Measurements from ENCODE around the gene BEST3.
"Not testable (repeated sequence)": the region's sequence is repeated elsewhere in the genome, so short reads cannot be mapped to it uniquely, and the experiment has no call there.

The BEST3 gene

DNA sequence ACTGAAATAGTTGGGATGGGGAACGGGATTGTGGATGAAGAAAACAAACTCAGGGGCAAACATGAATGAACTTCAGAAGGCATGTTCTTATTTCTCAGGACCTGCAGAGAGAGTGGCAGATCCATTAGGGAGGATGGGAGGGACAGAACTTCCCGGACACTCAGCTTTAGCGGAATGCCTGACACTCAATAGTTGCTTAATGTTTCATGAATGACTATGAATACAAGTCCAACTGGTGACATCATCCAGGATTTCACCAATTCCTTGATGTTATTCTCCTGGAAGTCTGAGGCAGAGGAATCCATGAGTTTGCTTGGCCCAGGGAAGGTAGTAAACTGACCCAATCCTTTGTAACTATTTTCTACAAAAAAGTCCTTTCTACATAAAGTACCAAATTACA lies 50.6 kb downstream of the BEST3 start:
- no peak for DNase-seq (ENCODE audit: low spot score)

- DNase-seq (ENCODE audit: low spot score): no peak
Observed at GRCh38 chr12:69647178-69647577, 51.9 kb downstream of the BEST3 start.

DNA sequence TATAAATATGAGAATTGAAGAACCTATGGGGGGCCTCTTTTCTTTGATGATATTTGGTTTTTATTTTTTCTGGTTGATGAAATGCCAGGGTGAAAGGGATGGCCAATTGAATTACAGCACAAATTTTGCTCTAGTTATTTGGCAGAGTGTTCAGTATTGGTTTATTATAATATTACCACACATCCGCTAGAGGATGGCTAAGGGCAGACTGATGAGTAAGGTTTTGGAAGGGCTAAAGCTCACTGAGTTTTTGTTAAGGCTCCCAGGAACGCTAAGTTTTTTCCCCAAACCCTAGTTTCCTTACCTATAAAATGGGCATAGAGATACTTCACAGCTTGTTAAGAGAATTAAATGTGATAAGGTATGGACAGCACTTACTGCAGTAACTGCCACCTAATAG lies 54.1 kb downstream of the BEST3 start:
- no peak for DNase-seq (ENCODE audit: low spot score)

DNA sequence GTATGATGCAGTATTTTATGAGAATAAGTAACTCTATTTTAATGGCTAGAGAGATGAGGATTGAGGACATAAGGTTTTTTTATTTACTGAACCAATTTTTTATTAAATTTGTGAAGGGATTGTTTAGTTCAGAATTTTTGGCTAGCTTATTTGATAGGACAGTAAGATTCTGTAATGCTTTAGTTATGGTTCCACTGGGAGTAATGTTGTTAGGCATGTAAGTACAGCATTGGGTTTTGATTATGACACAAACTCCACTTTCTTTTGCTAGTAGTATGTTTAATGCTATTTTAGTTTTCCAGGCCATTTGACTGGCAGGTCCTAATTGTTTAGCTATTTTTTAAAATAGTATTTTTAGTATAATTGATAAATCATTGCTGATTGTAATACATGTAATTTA lies 54.6 kb downstream of the BEST3 start:
- no peak for DNase-seq (ENCODE audit: low spot score)

DNA sequence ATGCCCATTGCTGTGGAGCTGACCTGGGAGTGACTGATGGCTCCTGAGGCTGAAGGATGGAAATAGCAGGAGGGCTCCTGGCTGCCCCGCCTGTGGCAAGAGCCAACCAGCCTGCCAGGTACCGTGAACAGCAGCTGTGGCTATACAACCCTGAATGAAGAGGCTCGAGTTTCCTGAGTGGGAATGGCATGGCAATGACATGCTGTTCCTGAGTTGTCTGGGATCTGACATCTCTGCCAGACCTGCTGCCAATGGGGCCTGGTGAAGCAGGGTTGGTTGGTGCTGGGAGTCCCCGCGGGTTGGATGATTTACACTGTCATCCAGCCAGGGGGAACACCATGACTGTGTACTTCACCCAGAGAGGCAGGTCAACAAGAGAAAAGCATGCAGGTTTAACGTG lies 56.6 kb downstream of the BEST3 start:
- no peak for DNase-seq (ENCODE audit: low spot score)

DNA sequence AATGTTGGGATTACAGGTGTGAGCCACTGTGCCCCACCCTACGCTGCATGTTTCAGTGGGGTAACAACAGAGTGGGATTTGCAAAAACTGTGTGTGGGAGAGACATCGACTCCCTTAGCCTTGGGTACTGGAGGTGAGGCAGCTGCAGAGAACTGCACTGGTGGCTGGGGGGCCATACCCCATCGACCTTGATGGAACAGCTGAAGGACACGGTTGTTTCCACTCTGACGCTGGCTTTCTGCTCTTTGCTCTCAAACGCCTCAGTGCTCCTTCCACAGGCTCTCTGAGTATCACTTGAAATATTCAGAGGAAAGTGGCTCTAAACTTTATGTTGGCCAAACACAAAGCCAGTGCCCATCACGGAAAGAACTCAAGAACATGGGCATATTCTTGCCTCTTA lies 57.6 kb downstream of the BEST3 start:
- no peak for DNase-seq (ENCODE audit: low spot score)

DNA sequence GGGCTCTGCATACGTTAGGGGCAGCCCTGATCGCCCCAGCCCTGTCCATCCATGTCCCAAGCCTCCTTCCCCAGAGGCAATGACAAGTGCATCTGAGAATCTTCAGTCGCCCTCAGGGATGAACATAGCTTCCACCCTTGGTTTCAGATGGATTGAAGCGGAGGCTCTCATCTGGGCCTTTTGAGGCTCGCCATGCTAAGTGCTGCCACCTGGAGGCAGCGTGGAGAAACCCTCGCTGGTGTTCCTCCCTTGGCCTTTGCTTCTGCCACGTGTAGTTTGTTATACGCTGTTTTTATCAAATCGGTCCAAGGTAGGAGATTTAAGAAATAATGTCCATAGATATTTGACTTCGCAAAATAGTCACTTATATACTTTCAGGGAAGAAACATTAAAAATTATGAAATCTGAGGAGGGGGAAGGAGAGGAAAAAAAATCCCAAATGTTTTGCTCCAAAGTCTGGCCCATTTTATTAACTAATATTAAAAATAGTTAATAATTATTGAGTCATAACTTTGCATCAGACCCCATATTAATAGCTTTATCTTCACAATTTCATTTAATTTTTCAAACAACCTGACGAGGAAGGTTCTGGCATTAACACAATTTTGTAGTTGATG lies 59.6 kb downstream of the BEST3 start:
- DNase-seq (ENCODE audit: low spot score): peak; percentile 63

DNA sequence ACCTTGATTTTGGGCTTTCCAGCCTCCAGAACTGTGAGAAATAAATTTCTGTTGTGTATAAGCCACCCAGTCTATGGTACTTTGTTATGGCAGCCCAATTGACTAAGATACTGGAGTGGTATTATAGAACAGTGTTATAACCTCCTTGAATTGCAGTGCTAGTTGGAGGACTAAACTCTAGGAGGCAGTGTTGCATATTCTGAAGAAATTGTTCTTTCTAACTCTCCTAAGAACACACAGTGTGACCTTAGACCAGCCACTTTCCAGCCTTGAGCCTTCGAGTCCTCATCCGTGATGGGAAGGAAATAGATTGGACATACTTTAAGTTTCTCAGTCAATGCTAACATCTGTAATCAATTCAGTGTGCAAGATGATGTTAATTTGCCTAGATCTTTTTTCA lies 66.0 kb downstream of the BEST3 start:
- DNase-seq (ENCODE audit: low spot score): no peak

- no peak for DNase-seq (ENCODE audit: low spot score)
Observed at GRCh38 chr12:69630191-69630590, 68.9 kb downstream of the BEST3 start.

DNA sequence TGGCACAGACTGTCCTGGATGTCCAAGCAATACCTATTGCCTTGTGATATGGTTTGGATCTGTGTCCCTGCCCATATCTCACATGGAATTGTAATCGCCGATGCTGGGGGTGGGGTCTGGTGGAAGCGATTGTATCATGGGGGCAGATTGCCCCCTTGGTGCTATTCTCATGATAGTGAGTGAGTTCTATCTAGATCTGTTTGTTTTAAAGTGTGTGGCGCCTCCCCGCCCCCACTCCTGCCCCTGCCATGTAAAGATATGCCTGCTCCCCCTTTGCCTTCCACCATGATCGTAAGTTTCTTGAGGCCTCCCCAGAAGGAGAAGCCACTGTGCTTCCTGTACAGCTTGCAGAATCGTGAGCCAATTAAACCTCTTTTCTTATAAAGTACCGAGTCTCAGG lies 71.6 kb downstream of the BEST3 start:
- no peak for DNase-seq (ENCODE audit: low spot score)

GRCh38 chr12:69623970-69624369 lies 75.1 kb downstream of the BEST3 start:
- no peak for DNase-seq (ENCODE audit: low spot score)

DNA sequence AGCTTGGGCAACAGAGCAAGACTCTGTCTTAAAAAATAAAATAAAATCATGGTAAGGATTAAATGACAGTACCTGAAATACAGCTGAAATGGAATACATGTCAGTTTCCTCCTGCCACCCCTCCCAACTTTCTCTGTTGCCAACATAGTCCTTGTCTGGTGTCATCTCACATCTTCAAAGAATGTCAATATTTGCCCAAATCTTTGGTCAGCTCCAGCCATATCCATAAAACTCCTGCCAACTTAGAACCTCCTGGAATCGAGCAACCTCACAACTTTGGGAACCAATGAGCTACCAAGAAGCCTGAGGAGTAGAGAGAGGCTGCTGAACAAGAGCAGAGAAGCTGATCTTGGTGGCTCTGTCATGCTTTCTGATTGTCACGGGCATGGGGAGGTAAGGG lies 77.6 kb downstream of the BEST3 start:
- DNase-seq (ENCODE audit: low spot score): no peak

- no peak for DNase-seq (ENCODE audit: low spot score)
Observed at GRCh38 chr12:69620921-69621320, 78.2 kb downstream of the BEST3 start.

GRCh38 chr12:69620077-69620476 lies 79.0 kb downstream of the BEST3 start:
- no peak for DNase-seq (ENCODE audit: low spot score)

DNA sequence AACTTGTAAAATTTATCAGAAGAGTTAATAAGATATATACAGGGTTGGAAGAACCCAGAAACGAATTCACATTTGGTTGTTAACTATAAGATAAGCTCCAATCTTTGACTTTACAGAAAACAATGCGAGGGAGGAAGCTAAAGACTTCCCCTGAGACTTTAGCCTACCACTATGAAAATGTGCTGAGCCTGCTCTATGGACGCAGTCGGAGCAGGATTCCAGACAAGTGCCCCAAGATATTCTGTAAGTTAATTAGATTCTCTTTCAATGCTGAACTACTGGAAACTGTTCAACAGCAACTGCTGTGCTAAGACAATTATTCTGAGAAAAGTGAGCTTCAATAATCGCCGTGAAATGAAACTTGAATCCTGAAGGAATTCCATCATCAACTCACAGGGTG lies 80.1 kb downstream of the BEST3 start:
- DNase-seq (ENCODE audit: low spot score): no peak

DNA sequence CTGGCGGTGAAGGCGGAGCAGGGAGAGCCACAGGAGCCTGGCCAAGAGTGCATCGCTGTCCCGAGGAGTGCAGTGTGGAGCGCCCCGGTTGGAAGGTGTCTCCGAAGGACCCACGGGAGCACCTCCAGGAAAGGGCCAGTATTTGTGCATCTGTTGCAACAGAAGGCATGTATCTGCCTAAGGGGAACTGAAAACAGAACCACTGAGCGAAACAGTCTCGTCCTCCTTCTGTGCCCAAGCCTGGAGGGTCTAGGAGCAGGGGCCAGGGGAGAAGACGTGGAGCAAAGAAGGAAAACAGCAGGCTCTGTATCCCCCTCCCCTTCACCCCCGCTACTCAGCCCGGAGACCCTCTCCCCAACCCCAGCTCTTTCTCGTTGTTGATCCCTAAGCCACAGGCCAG lies 83.1 kb downstream of the BEST3 start:
- no peak for DNase-seq (ENCODE audit: low spot score)

GRCh38 chr12:69613351-69613750 lies 85.8 kb downstream of the BEST3 start:
- no peak for DNase-seq (ENCODE audit: low spot score)

DNA sequence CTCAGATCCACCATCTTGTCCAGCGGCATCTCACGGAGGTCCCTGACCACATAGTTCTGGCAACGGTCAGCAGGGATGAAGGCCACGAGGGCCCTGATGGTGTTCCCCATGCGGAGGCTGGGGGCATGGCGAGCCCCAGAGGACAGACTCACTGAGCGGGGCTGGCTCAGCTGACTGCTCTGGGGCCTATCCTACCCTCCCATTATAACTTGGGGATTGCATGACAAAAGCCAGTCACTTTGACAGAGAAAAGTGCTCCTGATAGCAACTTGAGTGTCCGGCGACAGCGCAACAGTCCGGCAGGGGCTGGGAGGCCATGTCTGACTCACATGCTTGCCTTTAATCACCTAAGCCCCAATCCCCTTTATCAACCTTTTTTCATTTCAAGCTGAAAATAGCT lies 88.4 kb downstream of the BEST3 start, which contains the start of gene LRRC10:
Gene LRRC10 (minus strand): TSS at position 179 of the 400 bp plus-strand sequence. CDS start 69 bp downstream, at position 110.
- DNase-seq (ENCODE audit: low spot score): no peak

- DNase-seq (ENCODE audit: low spot score): no peak
Observed at GRCh38 chr12:69610126-69610525, 89.0 kb downstream of the BEST3 start.

GRCh38 chr12:69608114-69608513 lies 91.0 kb downstream of the BEST3 start:
- no peak for DNase-seq (ENCODE audit: low spot score)

DNA sequence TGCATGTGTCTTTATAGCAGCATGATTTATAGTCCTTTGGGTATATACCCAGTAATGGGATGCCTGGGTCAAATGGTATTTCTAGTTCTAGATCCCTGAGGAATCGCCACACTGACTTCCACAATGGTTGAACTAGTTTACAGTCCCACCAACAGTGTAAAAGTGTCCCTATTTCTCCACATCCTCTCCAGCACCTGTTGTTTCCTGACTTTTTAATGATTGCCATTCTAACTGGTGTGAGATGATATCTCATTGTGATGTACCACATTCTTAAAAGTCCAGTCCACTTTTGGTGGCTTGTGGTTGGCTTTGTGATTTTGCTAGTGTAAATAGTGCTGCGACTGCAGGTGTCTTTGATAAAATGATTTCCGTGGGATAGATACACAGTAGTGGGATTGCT lies 94.8 kb downstream of the BEST3 start:
- DNase-seq (ENCODE audit: low spot score): not testable (repeated sequence)
